GM12891 (cell line): ENCODE data around the gene SLC2A13.
"Not testable (repeated sequence)": the region's sequence is repeated elsewhere in the genome, so short reads cannot be mapped to it uniquely, and the experiment has no call there.

Experiments
- DNase-seq: peaks from one replicate; pipeline ENCODE4 v3.0.0; 2011; ENCODE audit warnings: low spot score; ENCODE audit not compliant: insufficient read length
- FAIRE-seq: peaks from 2 replicates; lab custom pipeline; 2011; peaks lifted over from hg19 to GRCh38; lab: Jason Lieb, UNC
- PAX5 ChIP-seq: IDR thresholded peaks from 2 replicates; pipeline ENCODE4 v1.6.1; 2011; ENCODE audit warnings: low read length, moderate library complexity, mild to moderate bottlenecking; ENCODE audit not compliant: insufficient read depth, severe bottlenecking
- POLR2A ChIP-seq: IDR thresholded peaks from 2 replicates; pipeline ENCODE4 v1.6.1; 2011; ENCODE audit warnings: low read depth, low read length, control low read depth
- POLR2AphosphoS5 ChIP-seq: IDR thresholded peaks from 2 replicates; pipeline ENCODE4 v1.6.1; 2011; ENCODE audit warnings: low read depth, low read length, control low read depth
- POU2F2 ChIP-seq: IDR thresholded peaks from 2 replicates; pipeline ENCODE4 v1.6.1; 2011; ENCODE audit warnings: low read depth, mild to moderate bottlenecking, control low read depth, low read length, moderate library complexity
- SPI1 ChIP-seq: IDR thresholded peaks from 2 replicates; pipeline ENCODE4 v1.6.1; 2011; ENCODE audit warnings: low read depth, low read length, control low read depth
- TAF1 ChIP-seq: IDR thresholded peaks from 2 replicates; pipeline ENCODE4 v1.6.1; 2011; ENCODE audit warnings: low read depth, low read length, control low read depth

The SLC2A13 gene

GRCh38 chr12:40078266-40078665, 27.6 kb downstream of the SLC2A13 start:
- FAIRE-seq (no peak), DNase-seq (no peak)
- no peak for TF ChIP-seq POLR2A
- no peak for TF ChIP-seq POLR2AphosphoS5
- no peak for TF ChIP-seq PAX5
- no peak for TF ChIP-seq POU2F2
- TF ChIP-seq SPI1, result no peak
- no peak for TF ChIP-seq TAF1

- TF ChIP-seq POLR2AphosphoS5 (no peak), PAX5 (no peak), SPI1 (no peak)
- FAIRE-seq (no peak), DNase-seq (no peak)
These were observed 30.4 kb downstream of the SLC2A13 start for GRCh38 chr12:40075458-40075857.

- DNase-seq (no peak), FAIRE-seq (no peak)
- no peak for TF ChIP-seq PAX5
- TF ChIP-seq SPI1, result no peak
- no peak for TF ChIP-seq POU2F2
- no peak for TF ChIP-seq TAF1
- TF ChIP-seq POLR2AphosphoS5, result no peak
- no peak for TF ChIP-seq POLR2A
These were observed 37.5 kb downstream of the SLC2A13 start for GRCh38 chr12:40068416-40068815.

GRCh38 chr12:40065636-40066035, 40.2 kb downstream of the SLC2A13 start:
- TF ChIP-seq TAF1 (no peak), SPI1 (no peak), PAX5 (no peak), POLR2A (no peak), POU2F2 (no peak), POLR2AphosphoS5 (no peak)
- no peak for FAIRE-seq

GRCh38 chr12:40063414-40063813, 42.5 kb downstream of the SLC2A13 start:
- FAIRE-seq, result no peak
- DNase-seq, result no peak
- TF ChIP-seq POLR2AphosphoS5 (no peak), TAF1 (no peak), POLR2A (no peak), POU2F2 (no peak), SPI1 (no peak), PAX5 (no peak)

More at GRCh38 chr12:40065636-40066035, 40.2 kb downstream of the SLC2A13 start:
- no peak for DNase-seq

GRCh38 chr12:40058721-40059190, 47.1 kb downstream of the SLC2A13 start:
- TF ChIP-seq POU2F2 (no peak), PAX5 (no peak), POLR2A (no peak), SPI1 (no peak), POLR2AphosphoS5 (no peak), TAF1 (no peak)
- DNase-seq, result no peak
- FAIRE-seq, result no peak

GRCh38 chr12:40056373-40056772, 49.5 kb downstream of the SLC2A13 start:
- TF ChIP-seq TAF1 (no peak), SPI1 (no peak), PAX5 (no peak), POLR2A (no peak), POLR2AphosphoS5 (no peak), POU2F2 (no peak)
- DNase-seq (no peak), FAIRE-seq (no peak)

GRCh38 chr12:40055776-40056175, 50.1 kb downstream of the SLC2A13 start:
- FAIRE-seq (no peak), DNase-seq (no peak)
- TF ChIP-seq POLR2A (no peak), POLR2AphosphoS5 (no peak), POU2F2 (no peak), TAF1 (no peak), PAX5 (no peak), SPI1 (no peak)

GRCh38 chr12:40055228-40055579, 50.7 kb downstream of the SLC2A13 start:
- TF ChIP-seq TAF1, result no peak
- no peak for TF ChIP-seq PAX5
- TF ChIP-seq POU2F2, result no peak
- no peak for TF ChIP-seq POLR2A
- no peak for TF ChIP-seq POLR2AphosphoS5
- no peak for TF ChIP-seq SPI1
- FAIRE-seq (no peak), DNase-seq (no peak)

GRCh38 chr12:40054555-40055227, 51.2 kb downstream of the SLC2A13 start:
- no peak for TF ChIP-seq SPI1
- no peak for TF ChIP-seq TAF1
- no peak for TF ChIP-seq POU2F2
- TF ChIP-seq PAX5, result no peak
- TF ChIP-seq POLR2AphosphoS5, result no peak
- no peak for TF ChIP-seq POLR2A
- FAIRE-seq (no peak), DNase-seq (no peak)

GRCh38 chr12:40049268-40049667, 56.6 kb downstream of the SLC2A13 start:
- no peak for DNase-seq

GRCh38 chr12:40047002-40047401, 58.9 kb downstream of the SLC2A13 start:
- DNase-seq, FAIRE-seq: not testable (repeated sequence)

More at GRCh38 chr12:40049268-40049667, 56.6 kb downstream of the SLC2A13 start:
- FAIRE-seq, result no peak
- TF ChIP-seq SPI1, result no peak
- TF ChIP-seq TAF1, result no peak
- TF ChIP-seq POU2F2, result no peak
- no peak for TF ChIP-seq PAX5
- no peak for TF ChIP-seq POLR2AphosphoS5
- no peak for TF ChIP-seq POLR2A
